Measurements from ENCODE around the gene SLC38A4. TPM values are rescaled to one million over a fixed set of nuclear protein-coding genes. Genes with fewer than 3 reads are reported as not detected.

SLC38A4 gene
- total RNA-seq, 1 donor from 2014 or later = 4.1 TPM

- DNase-seq (ENCODE audit: low read depth) = no peak
Observed at GRCh38 chr12:46814143-46814542, 11.7 kb downstream of the SLC38A4 start.

GRCh38 chr12:46811185-46811584, 14.6 kb downstream of the SLC38A4 start:
- no peak for DNase-seq (ENCODE audit: low read depth)

GRCh38 chr12:46808955-46809697, 16.7 kb downstream of the SLC38A4 start:
- DNase-seq (ENCODE audit: low read depth) = no peak

GRCh38 chr12:46808317-46808716, 17.5 kb downstream of the SLC38A4 start:
- DNase-seq (ENCODE audit: low read depth) = no peak

GRCh38 chr12:46804054-46804453, 21.7 kb downstream of the SLC38A4 start:
- DNase-seq (ENCODE audit: low read depth) = no peak

GRCh38 chr12:46803517-46803916, 22.3 kb downstream of the SLC38A4 start:
- DNase-seq (ENCODE audit: low read depth) = no peak

GRCh38 chr12:46801293-46801692, 24.5 kb downstream of the SLC38A4 start:
- DNase-seq (ENCODE audit: low read depth) = no peak

GRCh38 chr12:46800160-46800559, 25.6 kb downstream of the SLC38A4 start:
- DNase-seq (ENCODE audit: low read depth) = no peak

- DNase-seq (ENCODE audit: low read depth) = no peak
Observed at GRCh38 chr12:46798648-46799047, 27.1 kb downstream of the SLC38A4 start.

- DNase-seq (ENCODE audit: low read depth) = no peak
Observed at GRCh38 chr12:46798056-46798455, 27.7 kb downstream of the SLC38A4 start.

- DNase-seq (ENCODE audit: low read depth) = no peak
Observed at GRCh38 chr12:46795988-46796387, 29.8 kb downstream of the SLC38A4 start.

GRCh38 chr12:46794593-46795190, 31.1 kb downstream of the SLC38A4 start:
- no peak for DNase-seq (ENCODE audit: low read depth)

- no peak for DNase-seq (ENCODE audit: low read depth)
Observed at GRCh38 chr12:46792925-46793324, 32.9 kb downstream of the SLC38A4 start.

- DNase-seq (ENCODE audit: low read depth) = no peak
Observed at GRCh38 chr12:46790066-46790465, 35.7 kb downstream of the SLC38A4 start.

GRCh38 chr12:46788072-46788887, 37.5 kb downstream of the SLC38A4 start:
- DNase-seq (ENCODE audit: low read depth) = no peak

- no peak for DNase-seq (ENCODE audit: low read depth)
Observed at GRCh38 chr12:46787496-46788055, 38.2 kb downstream of the SLC38A4 start.

- DNase-seq (ENCODE audit: low read depth) = peak; percentile 49
Observed at GRCh38 chr12:46786774-46787173, 39.0 kb downstream of the SLC38A4 start.

GRCh38 chr12:46785382-46785781, 40.4 kb downstream of the SLC38A4 start:
- no peak for DNase-seq (ENCODE audit: low read depth)

GRCh38 chr12:46783871-46784270, 41.9 kb downstream of the SLC38A4 start:
- DNase-seq (ENCODE audit: low read depth) = no peak

- no peak for DNase-seq (ENCODE audit: low read depth)
Observed at GRCh38 chr12:46779879-46780278, 45.9 kb downstream of the SLC38A4 start.

GRCh38 chr12:46779063-46779462, 46.7 kb downstream of the SLC38A4 start:
- DNase-seq (ENCODE audit: low read depth) = no peak

GRCh38 chr12:46778415-46778814, 47.4 kb downstream of the SLC38A4 start:
- DNase-seq (ENCODE audit: low read depth) = no peak
